Sciatic nerve (tissue), 2 donors: Measurements from ENCODE around the gene SPATA6L. TPM values are rescaled to one million over a fixed set of nuclear protein-coding genes. Genes with fewer than 3 reads are reported as not detected.
A peak's percentile ranks its signal among the peaks of the same experiment; 100 is the strongest.
"Not testable (repeated sequence)": the region's sequence is repeated elsewhere in the genome, so short reads cannot be mapped to it uniquely, and the experiment has no call there.

Source experiments
- ATAC-seq: fragments of 200-7000 bp; cut with Tn5 transposase; one replicate; pipeline ENCODE4 v1.9.1; 2020; ENCODE audit warnings: mild to moderate bottlenecking, moderate library complexity
- DNase-seq: peaks from one replicate; pipeline ENCODE4 v3.0.0-alpha.2; 2020; ENCODE audit warnings: low spot score
- intact Hi-C: fragments of 100-400 bp; cut with DNase I; formaldehyde crosslinking; loops from one replicate; pipeline ENCODE4 v1.14.2; 2022
- total RNA-seq: library from RNA; stranded (reverse); fragmentation: NEBNext Ultra II Directional; extraction: Animal tissue kit (Norgen Biotek cat#: 25700); gene quantifications from one replicate; pipeline ENCODE4 v1.2.1, GENCODE V29; 2021
- donor health status: DM: no; HTN: no; CAD: no.
- donor health status: DM: no; HTN: no; CAD: no.

Gene SPATA6L
- total RNA-seq, 1 donor from 2014 or later: 4.3 TPM

DNA sequence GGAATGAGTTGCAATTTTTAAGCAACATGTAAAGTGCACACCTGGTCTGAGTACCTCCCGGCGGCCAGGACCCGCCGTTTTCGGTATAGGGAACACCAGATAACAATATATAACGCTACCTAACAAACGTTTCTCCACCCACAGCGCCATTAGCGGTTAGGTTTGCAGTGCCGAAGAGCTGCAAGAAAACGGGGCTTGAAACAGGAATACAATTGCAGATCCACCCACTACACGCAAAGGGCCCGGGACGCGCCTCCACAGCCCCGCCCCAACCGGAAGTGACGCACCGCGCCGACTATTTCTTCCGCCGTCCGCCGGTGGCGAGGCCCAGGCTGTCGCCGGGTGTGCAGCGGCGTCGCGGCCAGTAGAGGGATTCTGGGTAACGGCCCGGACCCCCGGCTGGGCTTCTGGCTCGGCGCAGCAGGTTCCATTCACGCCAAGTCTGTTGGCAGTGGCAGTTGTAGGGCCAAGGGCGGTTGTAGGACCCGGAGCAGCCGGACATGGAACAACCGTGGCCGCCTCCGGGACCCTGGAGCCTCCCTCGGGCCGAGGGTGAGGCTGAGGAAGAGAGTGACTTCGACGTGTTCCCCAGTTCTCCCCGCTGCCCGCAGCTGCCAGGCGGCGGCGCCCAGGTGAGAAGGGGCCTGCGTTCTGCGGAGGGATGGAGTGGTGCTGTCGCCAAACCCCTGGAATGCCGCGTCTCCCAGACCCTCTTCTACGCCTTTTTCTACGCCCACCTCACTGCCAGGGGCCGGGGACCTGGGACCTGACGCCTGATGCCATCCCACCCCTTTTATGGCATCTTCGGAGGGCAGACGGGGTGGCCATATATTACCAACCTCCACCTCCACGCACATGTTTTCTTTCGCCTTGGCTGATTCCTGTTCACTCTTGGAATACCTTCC lies 13.2 kb upstream of the SPATA6L start, which contains the start of gene CDC37L1:
Gene CDC37L1 (plus strand): TSS at position 302 of the 905 bp plus-strand sequence. CDS start 199 bp downstream, at position 501.
- ATAC-seq (peak; percentile 99), DNase-seq (peak; percentile 100)
- intact Hi-C loops: no loop called here

GRCh38 chr9:4678679-4679267 lies 12.5 kb upstream of the SPATA6L start:
- intact Hi-C loops: no loop called here
- DNase-seq (no peak), ATAC-seq (peak; percentile 25)

- ATAC-seq: no peak
- DNase-seq: no peak
- intact Hi-C loops: no loop called here
Measured at GRCh38 chr9:4677392-4677791, 11.1 kb upstream of the SPATA6L start.

GRCh38 chr9:4674783-4675182 lies 8.5 kb upstream of the SPATA6L start:
- ATAC-seq (peak; percentile 43), DNase-seq (no peak)
- intact Hi-C loops: no loop called here

DNA sequence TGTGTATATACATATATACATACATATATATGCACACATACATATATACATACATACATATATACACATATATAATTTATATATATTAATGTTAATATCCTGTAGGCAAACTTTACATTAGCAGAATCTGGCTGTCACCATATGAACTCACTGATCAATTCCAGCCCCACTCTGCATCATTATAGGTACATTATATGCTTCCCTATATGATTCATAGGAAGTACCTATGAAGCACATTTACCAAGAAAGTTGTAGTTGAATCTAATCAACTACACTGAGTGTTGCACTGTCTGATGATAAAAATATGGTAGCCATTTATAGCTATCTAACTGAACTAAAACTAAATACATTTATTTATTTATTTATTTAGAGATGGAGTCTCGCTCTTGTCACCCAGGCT lies 5.5 kb upstream of the SPATA6L start:
- ATAC-seq (no peak), DNase-seq (no peak)
- intact Hi-C loops: no loop called here

- intact Hi-C loops: no loop called here
- ATAC-seq: no peak
- no peak for DNase-seq
Measured at GRCh38 chr9:4670591-4670990, 4.3 kb upstream of the SPATA6L start.

- intact Hi-C loops: no loop called here
- ATAC-seq: no peak
- no peak for DNase-seq
Measured at GRCh38 chr9:4669890-4670289, 3.6 kb upstream of the SPATA6L start.

- intact Hi-C loops: no loop called here
- DNase-seq: no peak
Measured at GRCh38 chr9:4668604-4669003, 2.3 kb upstream of the SPATA6L start.

GRCh38 chr9:4667681-4668080 lies 1.4 kb upstream of the SPATA6L start:
- ATAC-seq (no peak), DNase-seq (no peak)
- intact Hi-C loops: no loop called here

More at GRCh38 chr9:4668604-4669003, 2.3 kb upstream of the SPATA6L start:
- no peak for ATAC-seq

DNA sequence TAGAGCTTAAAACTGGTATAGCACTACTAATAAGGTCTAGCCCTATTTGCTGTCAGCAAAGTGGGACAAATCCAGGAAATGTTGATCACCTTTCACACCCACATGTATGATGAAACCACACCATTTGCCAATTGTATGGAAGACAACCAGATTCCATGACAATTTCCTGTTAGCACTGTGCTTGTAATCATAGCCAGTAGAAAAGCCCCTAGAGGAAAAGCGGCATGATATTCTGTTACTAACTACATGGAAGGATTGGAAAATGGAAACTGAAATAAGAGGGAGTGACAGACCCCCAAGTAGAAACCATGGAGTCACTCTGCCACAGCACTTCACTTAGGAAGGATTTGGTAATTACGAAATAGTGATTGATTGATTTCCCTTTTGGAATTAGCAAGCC lies 923 bp downstream of the SPATA6L start:
- intact Hi-C loops: no loop called here
- DNase-seq (no peak), ATAC-seq (peak; percentile 4)

DNA sequence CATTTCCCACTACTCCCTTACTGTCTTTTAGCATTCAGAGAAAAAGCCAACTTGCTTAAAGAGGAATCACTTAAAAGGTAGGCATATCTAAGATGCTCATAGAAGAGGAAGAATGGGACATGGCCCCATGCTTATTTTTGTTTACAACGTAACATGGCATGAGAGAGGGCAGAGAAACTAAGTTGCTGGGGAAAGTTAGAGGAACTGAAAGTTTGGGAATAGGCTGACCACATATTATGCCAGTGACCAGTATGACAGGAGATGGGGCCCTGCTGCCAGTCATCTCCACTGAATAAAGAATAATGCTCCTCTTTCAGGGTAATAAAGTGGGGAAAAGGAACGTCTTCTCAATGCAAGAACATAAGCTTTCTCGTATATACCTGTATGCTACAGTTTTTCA lies 2.3 kb downstream of the SPATA6L start:
- no peak for ATAC-seq
- intact Hi-C loops: no loop called here
- DNase-seq: no peak

- ATAC-seq: no peak
- intact Hi-C loops: no loop called here
- DNase-seq: no peak
Measured at GRCh38 chr9:4662989-4663792, 3.1 kb downstream of the SPATA6L start.

- ATAC-seq (peak; percentile 95), DNase-seq (peak; percentile 92)
- intact Hi-C loops: no loop called here
Measured at GRCh38 chr9:4662108-4662988, 3.9 kb downstream of the SPATA6L start, which contains the start of gene PLPP6. PLPP6 (plus strand) TSS chr9:4662294; CDS start chr9:4662376, 82 bp downstream.

DNA sequence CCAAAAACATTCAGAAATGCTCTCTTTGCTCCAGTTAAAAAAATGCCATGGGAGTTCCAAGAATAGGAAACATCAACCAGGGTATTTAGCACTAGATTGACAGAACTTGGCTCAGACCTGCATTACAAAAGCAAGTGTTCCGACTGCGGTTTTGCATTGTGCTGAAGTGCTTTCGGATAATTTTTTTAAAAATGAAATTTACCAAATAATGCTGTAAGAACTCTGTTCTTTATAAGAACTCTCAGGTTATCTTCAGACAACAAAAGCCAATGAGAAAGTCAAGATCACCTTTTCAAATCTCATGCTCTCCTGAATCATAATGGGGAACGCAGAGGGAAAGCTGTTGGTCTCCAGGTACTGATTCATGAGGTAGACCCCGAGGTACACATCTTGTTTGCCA lies 4.7 kb downstream of the SPATA6L start:
- intact Hi-C loops: no loop called here
- ATAC-seq: no peak
- no peak for DNase-seq

DNA sequence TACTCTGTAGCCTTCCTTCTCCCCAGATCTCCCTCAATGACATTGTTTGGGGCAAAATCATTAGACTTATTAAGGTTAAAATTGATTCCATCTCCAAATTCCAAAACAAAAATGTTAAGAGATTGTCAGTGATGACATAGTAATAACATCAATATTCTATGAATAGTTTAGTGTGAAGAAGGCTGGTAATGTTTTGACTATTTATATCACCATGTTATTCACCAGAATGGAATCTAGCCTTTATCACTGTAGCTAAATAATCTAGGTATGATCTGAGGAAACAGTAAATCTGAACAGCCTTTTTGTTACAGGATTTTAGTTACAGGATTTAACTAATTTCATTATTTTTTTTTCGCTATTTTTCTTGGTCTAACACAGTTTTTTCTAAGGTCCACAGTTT lies 5.1 kb downstream of the SPATA6L start:
- intact Hi-C loops: no loop called here
- DNase-seq (no peak), ATAC-seq (no peak)

GRCh38 chr9:4660665-4661064 lies 5.6 kb downstream of the SPATA6L start:
- ATAC-seq, DNase-seq, intact Hi-C loops: not testable (repeated sequence)

DNA sequence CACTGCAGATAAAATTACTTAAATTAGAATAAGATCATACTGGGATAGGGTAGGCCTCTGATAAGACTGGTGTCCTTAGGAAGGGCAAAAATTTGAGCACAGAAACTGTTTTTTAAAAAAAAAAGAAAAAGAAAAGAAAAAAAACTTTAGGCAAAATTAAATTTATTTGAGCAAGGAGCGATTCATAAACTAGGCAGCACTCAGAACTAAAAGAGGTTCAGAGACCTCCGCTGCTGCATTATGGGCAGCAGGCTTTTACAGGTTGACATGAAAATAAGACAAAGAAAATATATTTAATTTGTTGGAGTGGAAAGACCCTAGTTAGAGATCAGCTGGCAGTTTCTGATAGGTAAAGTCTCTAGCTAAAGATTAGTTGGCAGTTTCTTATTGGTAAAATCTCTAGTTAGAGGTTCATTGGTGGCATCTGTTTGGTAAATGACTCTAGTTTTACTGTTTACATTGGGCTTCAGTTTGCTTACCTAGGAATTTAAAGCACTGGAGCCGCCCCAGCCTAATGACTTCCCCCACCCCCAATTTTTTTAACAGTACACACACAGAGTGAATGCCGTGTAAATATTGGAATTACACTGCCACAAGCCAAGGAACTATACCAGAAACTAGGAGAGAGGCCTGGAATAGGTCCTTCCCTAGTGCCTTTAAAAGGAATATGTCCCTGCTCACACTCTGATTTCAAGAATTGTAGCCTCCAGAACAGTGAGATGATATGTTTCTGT lies 8.7 kb downstream of the SPATA6L start:
- ATAC-seq (no peak), DNase-seq (no peak)
- intact Hi-C loops: loop anchor here (1.0 kb wide), 1 partner anchor 24 kb away; no protein-coding TSS in a partner anchor

DNA sequence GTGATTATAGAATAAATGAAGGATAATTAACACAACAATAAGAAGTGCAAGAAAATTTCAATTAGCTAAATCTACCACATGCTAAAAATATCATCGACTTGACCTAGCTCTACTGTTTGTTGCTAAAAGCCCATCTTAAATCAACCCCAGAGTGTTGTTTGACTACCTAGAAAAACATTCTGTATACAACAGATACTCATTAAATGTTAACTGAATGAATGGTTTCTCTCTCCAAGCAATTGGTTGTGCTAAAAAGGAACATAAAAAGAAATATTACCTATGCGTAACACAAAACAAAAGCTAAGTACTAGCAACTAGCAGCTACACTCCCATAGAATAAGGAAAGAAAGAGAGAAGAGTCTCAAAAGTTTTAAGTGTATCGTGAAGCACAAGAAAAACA lies 9.7 kb downstream of the SPATA6L start:
- ATAC-seq (no peak), DNase-seq (no peak)
- intact Hi-C loops: no loop called here
